ENCODE measurements around the gene ACY1. TPM values are rescaled to one million over a fixed set of nuclear protein-coding genes. Genes with fewer than 3 reads are reported as not detected.

The ACY1 gene
- polyA plus RNA-seq, 1 of the 3 experiments (the other 2 are of a cell fraction), result 93.0 TPM

DNA sequence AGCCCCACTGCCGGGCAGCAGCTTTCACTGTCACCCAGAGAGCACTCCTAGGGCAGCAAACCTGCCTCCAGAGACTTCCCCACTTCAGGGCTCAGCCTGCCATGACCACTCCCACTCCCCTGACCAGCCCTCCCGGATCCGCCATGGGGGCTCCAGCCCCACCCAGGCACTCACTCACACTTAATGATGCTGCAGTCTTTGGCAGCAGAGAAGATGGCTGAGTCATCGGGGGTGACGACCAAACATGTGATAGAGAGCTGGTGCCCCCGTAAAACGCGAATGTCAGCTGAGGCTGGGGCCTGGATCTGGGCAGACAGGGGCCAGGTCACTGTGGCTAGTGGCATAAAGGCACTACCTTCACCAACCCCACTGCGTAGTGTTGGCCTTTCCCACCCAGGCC is 46.3 kb upstream of the ACY1 start:
- no peaks in the 10 kb centered on the region for H3K27me3 ChIP-seq (ENCODE audit: insufficient read depth)
- no peaks in the 10 kb centered on the region for H3F3A ChIP-seq (replicated peaks; ENCODE audit: insufficient read depth)
- no peaks in the 10 kb centered on the region for H3K9me2 ChIP-seq
- no peak overlapping the region for H2AFZ ChIP-seq (ENCODE audit: low read depth)
- no peaks in the 10 kb centered on the region for H3K9me3 ChIP-seq
- DNase-seq, result no peak
- ChIA-PET CTCF (interaction anchor here (1.5 kb wide), 1 partner anchor 137 kb away, joined by 4 read pairs; no protein-coding TSS in a partner anchor), POLR2A (no interaction called here)
- TF ChIP-seq TCF12 (IDR thresholded peaks at IDR 0.05) (no peak), RXRA (IDR thresholded peaks at IDR 0.05; ENCODE audit: borderline replicate concordance, low read depth) (no peak), RCOR1 (IDR thresholded peaks at IDR 0.05; ENCODE audit: low read length) (no peak), RAD21 (IDR thresholded peaks at IDR 0.05; ENCODE audit: low read length) (no peak), FOSL2 (IDR thresholded peaks at IDR 0.05; ENCODE audit: borderline replicate concordance, low read depth) (no peak), SMC3 (IDR thresholded peaks at IDR 0.05; ENCODE audit: low read depth, low read length) (no peak), NRF1 (IDR thresholded peaks at IDR 0.05; ENCODE audit: low read depth, low read length) (no peak), NFIC (IDR thresholded peaks at IDR 0.05; ENCODE audit: borderline replicate concordance) (no peak), TAF1 (IDR thresholded peaks at IDR 0.05; ENCODE audit: borderline replicate concordance, low read depth, low read length) (no peak), EP300 (IDR thresholded peaks at IDR 0.05; ENCODE audit: borderline replicate concordance in 1 of 2, low read depth in 1 of 2, low read length in 1 of 2) (no peak), YY1 (IDR thresholded peaks at IDR 0.05; ENCODE audit: low read depth) (no peak), MXI1 (IDR thresholded peaks at IDR 0.05; ENCODE audit: low read depth, low read length) (no peak), CHD2 (IDR thresholded peaks at IDR 0.05; ENCODE audit: low read length, partially characterized antibody) (no peak)
- TF ChIP-seq, protein P1, sequence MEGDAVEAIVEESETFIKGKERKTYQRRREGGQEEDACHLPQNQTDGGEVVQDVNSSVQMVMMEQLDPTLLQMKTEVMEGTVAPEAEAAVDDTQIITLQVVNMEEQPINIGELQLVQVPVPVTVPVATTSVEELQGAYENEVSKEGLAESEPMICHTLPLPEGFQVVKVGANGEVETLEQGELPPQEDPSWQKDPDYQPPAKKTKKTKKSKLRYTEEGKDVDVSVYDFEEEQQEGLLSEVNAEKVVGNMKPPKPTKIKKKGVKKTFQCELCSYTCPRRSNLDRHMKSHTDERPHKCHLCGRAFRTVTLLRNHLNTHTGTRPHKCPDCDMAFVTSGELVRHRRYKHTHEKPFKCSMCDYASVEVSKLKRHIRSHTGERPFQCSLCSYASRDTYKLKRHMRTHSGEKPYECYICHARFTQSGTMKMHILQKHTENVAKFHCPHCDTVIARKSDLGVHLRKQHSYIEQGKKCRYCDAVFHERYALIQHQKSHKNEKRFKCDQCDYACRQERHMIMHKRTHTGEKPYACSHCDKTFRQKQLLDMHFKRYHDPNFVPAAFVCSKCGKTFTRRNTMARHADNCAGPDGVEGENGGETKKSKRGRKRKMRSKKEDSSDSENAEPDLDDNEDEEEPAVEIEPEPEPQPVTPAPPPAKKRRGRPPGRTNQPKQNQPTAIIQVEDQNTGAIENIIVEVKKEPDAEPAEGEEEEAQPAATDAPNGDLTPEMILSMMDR (IDR thresholded peaks at IDR 0.05), result no peak
- TF ChIP-seq, protein P2, sequence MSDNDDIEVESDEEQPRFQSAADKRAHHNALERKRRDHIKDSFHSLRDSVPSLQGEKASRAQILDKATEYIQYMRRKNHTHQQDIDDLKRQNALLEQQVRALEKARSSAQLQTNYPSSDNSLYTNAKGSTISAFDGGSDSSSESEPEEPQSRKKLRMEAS (IDR thresholded peaks at IDR 0.05; ENCODE audit: low read depth), result no peak
- TF ChIP-seq, protein P3, sequence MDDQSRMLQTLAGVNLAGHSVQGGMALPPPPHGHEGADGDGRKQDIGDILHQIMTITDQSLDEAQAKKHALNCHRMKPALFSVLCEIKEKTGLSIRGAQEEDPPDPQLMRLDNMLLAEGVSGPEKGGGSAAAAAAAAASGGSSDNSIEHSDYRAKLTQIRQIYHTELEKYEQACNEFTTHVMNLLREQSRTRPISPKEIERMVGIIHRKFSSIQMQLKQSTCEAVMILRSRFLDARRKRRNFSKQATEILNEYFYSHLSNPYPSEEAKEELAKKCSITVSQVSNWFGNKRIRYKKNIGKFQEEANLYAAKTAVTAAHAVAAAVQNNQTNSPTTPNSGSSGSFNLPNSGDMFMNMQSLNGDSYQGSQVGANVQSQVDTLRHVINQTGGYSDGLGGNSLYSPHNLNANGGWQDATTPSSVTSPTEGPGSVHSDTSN (IDR thresholded peaks at IDR 0.05), result no peak
- TF ChIP-seq, protein P4, sequence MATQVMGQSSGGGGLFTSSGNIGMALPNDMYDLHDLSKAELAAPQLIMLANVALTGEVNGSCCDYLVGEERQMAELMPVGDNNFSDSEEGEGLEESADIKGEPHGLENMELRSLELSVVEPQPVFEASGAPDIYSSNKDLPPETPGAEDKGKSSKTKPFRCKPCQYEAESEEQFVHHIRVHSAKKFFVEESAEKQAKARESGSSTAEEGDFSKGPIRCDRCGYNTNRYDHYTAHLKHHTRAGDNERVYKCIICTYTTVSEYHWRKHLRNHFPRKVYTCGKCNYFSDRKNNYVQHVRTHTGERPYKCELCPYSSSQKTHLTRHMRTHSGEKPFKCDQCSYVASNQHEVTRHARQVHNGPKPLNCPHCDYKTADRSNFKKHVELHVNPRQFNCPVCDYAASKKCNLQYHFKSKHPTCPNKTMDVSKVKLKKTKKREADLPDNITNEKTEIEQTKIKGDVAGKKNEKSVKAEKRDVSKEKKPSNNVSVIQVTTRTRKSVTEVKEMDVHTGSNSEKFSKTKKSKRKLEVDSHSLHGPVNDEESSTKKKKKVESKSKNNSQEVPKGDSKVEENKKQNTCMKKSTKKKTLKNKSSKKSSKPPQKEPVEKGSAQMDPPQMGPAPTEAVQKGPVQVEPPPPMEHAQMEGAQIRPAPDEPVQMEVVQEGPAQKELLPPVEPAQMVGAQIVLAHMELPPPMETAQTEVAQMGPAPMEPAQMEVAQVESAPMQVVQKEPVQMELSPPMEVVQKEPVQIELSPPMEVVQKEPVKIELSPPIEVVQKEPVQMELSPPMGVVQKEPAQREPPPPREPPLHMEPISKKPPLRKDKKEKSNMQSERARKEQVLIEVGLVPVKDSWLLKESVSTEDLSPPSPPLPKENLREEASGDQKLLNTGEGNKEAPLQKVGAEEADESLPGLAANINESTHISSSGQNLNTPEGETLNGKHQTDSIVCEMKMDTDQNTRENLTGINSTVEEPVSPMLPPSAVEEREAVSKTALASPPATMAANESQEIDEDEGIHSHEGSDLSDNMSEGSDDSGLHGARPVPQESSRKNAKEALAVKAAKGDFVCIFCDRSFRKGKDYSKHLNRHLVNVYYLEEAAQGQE (IDR thresholded peaks at IDR 0.05; ENCODE audit: low read depth, low read length), result no peak
- TF ChIP-seq, protein P5, sequence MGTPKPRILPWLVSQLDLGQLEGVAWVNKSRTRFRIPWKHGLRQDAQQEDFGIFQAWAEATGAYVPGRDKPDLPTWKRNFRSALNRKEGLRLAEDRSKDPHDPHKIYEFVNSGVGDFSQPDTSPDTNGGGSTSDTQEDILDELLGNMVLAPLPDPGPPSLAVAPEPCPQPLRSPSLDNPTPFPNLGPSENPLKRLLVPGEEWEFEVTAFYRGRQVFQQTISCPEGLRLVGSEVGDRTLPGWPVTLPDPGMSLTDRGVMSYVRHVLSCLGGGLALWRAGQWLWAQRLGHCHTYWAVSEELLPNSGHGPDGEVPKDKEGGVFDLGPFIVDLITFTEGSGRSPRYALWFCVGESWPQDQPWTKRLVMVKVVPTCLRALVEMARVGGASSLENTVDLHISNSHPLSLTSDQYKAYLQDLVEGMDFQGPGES (IDR thresholded peaks at IDR 0.05; ENCODE audit: low read depth, low read length), result no peak
- peaks cover 33% of the 10 kb centered on the region for H3K79me2 ChIP-seq (ENCODE audit: insufficient read depth)
- H4K20me1 ChIP-seq (ENCODE audit: insufficient read depth), result 0 out of 2 replicates have a peak, but pooled peaks cover 6% of the 10 kb centered on the region
- H3K27ac ChIP-seq (ENCODE audit: low read depth in 2 of 2, low read length in 1 of 2), result no peak overlapping the region
- H3K36me3 ChIP-seq (replicated peaks in 1 of 2; ENCODE audit: control insufficient read depth in 1 of 2, insufficient read depth in 2 of 2, low read length in 1 of 2), result peaks cover 0 to 60% of the 10 kb centered on the region in 2 experiments
- no peak overlapping the region for H3K4me3 ChIP-seq (ENCODE audit: low read depth in 2 of 2, low read length in 1 of 2)
- H3K4me1 ChIP-seq (ENCODE audit: control insufficient read depth in 1 of 2, insufficient read depth in 2 of 2, low read depth in 1 of 2, low read length in 1 of 2), result peaks cover 0 to 6% of the 10 kb centered on the region in 2 experiments; a peak in 1 of 4 replicates
- H3K9ac ChIP-seq, result no peak overlapping the region
- 93% methylated on average over 3 of the region's 9 CpGs for WGBS (ENCODE audit: low lambda C conversion rate)
- H3K4me2 ChIP-seq, result no peak overlapping the region
